H1 (cell line): ENCODE measurements around the gene CST5. TPM values are rescaled to one million over a fixed set of nuclear protein-coding genes. Genes with fewer than 3 reads are reported as not detected.

ENCODE experiments used
- CTCF ChIA-PET: fragments of 300-600 bp; sonication (Branson Sonifier 250); formaldehyde crosslinking; loops from one replicate; lab custom pipeline; 2021; ENCODE audit not compliant: partially characterized antibody; lab: Charles Lee
- POLR2A ChIA-PET: fragments of 300-600 bp; sonication (Branson Sonifier 250); formaldehyde crosslinking; loops from one replicate; lab custom pipeline; 2021; ENCODE audit warnings: inconsistent platforms; ENCODE audit not compliant: partially characterized antibody; lab: Charles Lee
- DNase-seq, 2 experiments: peaks; one replicate each; pipeline versions ENCODE4 v3.0.0 to v3.0.0-alpha.2; 2010 to 2022; ENCODE audit warnings: low spot score in 2 of 2, low read depth in 1 of 2, mixed read lengths in 1 of 2
- FAIRE-seq: peaks from 2 replicates; lab custom pipeline; 2011; peaks lifted over from hg19 to GRCh38; lab: Jason Lieb, UNC
- H2AFZ ChIP-seq: 2 replicates; pipeline ENCODE4 v1.8.1; 2012; ENCODE audit warnings: low read length, inconsistent platforms
- H2AK5ac ChIP-seq: 2 replicates; pipeline ENCODE4 v1.6.1; 2013; ENCODE audit warnings: low read depth, low read length
- H2BK120ac ChIP-seq: replicated peaks from 2 replicates; pipeline ENCODE3; 2013; ENCODE audit warnings: low read depth, low read length, inconsistent platforms
- H2BK12ac ChIP-seq: 2 replicates; pipeline ENCODE4 v1.6.1; 2013; ENCODE audit warnings: low read depth, low read length
- H2BK15ac ChIP-seq: 2 replicates; pipeline ENCODE4 v1.6.1; 2013; ENCODE audit warnings: low read length
- H2BK20ac ChIP-seq: 2 replicates; pipeline ENCODE4 v1.6.1; 2013; ENCODE audit warnings: low read length
- H2BK5ac ChIP-seq: 2 replicates; pipeline ENCODE4 v1.6.1; 2013; ENCODE audit warnings: low read depth, low read length
- H3K14ac ChIP-seq: 2 replicates; pipeline ENCODE4 v1.6.1; 2013; ENCODE audit warnings: inconsistent platforms; ENCODE audit not compliant: insufficient read length
- H3K18ac ChIP-seq: 2 replicates; pipeline ENCODE4 v1.6.1; 2013; ENCODE audit warnings: low read length; ENCODE audit errors: extremely low read depth
- H3K23ac ChIP-seq: 2 replicates; pipeline ENCODE4 v1.6.1; 2013; ENCODE audit warnings: inconsistent platforms; ENCODE audit not compliant: insufficient read length
- H3K23me2 ChIP-seq: 2 replicates; pipeline ENCODE4 v1.6.1; 2013; ENCODE audit warnings: low read depth, low read length
- H3K27ac ChIP-seq: 2 replicates; pipeline ENCODE4 v1.6.1; 2011; ENCODE audit warnings: low read depth, low read length, inconsistent platforms
- H3K27me3 ChIP-seq, 4 experiments: replicated peaks in 1 of 4; 1 replicate in 1 of 4; 2 replicates in 3 of 4; pipeline versions ENCODE4 v1.6.1 to v1.8.1; 2011 to 2013; ENCODE audit warnings: low read length in 3 of 4, mild to moderate bottlenecking in 3 of 4, inconsistent platforms in 2 of 4, mixed read lengths in 2 of 4, moderate library complexity in 1 of 4; ENCODE audit not compliant: control insufficient read depth in 3 of 4, insufficient read depth in 3 of 4; ENCODE audit errors: extremely low read depth in 1 of 4
- H3K36me3 ChIP-seq, 4 experiments: 2 replicates each; pipeline versions ENCODE4 v1.6.1 to v1.8.1; 2011 to 2013; ENCODE audit warnings: mild to moderate bottlenecking in 4 of 4, low read length in 3 of 4, moderate library complexity in 2 of 4, control low read depth in 1 of 4, inconsistent platforms in 1 of 4; ENCODE audit not compliant: insufficient read depth in 4 of 4, control insufficient read depth in 2 of 4
- H3K4ac ChIP-seq: replicated peaks from 2 replicates; pipeline ENCODE3; 2013; ENCODE audit warnings: low read length, low read depth, mixed read lengths, inconsistent platforms; ENCODE audit not compliant: insufficient read length
- H3K4me1 ChIP-seq, 4 experiments: replicated peaks in 1 of 4; 1 replicate in 1 of 4; 2 replicates in 3 of 4; pipeline versions ENCODE4 v1.6.1 to v1.8.1; 2011 to 2013; ENCODE audit warnings: low read length in 3 of 4, inconsistent platforms in 2 of 4, mixed read lengths in 1 of 4; ENCODE audit not compliant: insufficient read depth in 4 of 4, control insufficient read depth in 3 of 4
- H3K4me2 ChIP-seq, 2 experiments: 2 replicates each; pipeline versions ENCODE4 v1.6.1 to v1.8.1; 2011 to 2013; ENCODE audit warnings: low read depth in 2 of 2, low read length in 2 of 2, control low read depth in 1 of 2, inconsistent platforms in 1 of 2, mild to moderate bottlenecking in 1 of 2; ENCODE audit not compliant: insufficient read depth in 1 of 2
- H3K4me3 ChIP-seq, 4 experiments: fragments of 200-600, 300-600 bp in 1 of 4; sonication (generic), shearing (Covaris generic), sonication (Bioruptor Twin) in 1 of 4; 2 replicates each; pipeline versions ENCODE4 v1.5.1 to v1.8.1; 2011 to 2016; ENCODE audit warnings: low read length in 4 of 4, low read depth in 3 of 4, control low read depth in 2 of 4, inconsistent platforms in 2 of 4, mild to moderate bottlenecking in 2 of 4, mixed read lengths in 1 of 4, moderate library complexity in 1 of 4; ENCODE audit not compliant: insufficient read depth in 2 of 4; ENCODE audit errors: extremely low read depth in 1 of 4
- H3K56ac ChIP-seq: replicated peaks from 2 replicates; pipeline ENCODE3; 2013; ENCODE audit warnings: low read depth, mild to moderate bottlenecking, mixed read lengths, low read length, inconsistent platforms; ENCODE audit not compliant: insufficient read length
- H3K79me1 ChIP-seq: 2 replicates; pipeline ENCODE4 v1.6.1; 2013; ENCODE audit warnings: low read depth, low read length, control low read depth
- H3K79me2 ChIP-seq, 2 experiments: 2 replicates each; pipeline versions ENCODE4 v1.6.1 to v1.8.1; 2012 to 2013; ENCODE audit warnings: low read length in 2 of 2, mild to moderate bottlenecking in 2 of 2, inconsistent platforms in 1 of 2; ENCODE audit not compliant: insufficient read depth in 2 of 2, control insufficient read depth in 1 of 2
- H3K9ac ChIP-seq, 4 experiments: replicated peaks in 1 of 4; 1 replicate in 1 of 4; 2 replicates in 3 of 4; pipeline versions ENCODE4 v1.6.1 to v1.8.1; 2011 to 2013; ENCODE audit warnings: low read depth in 3 of 4, low read length in 3 of 4, control low read depth in 2 of 4, mild to moderate bottlenecking in 2 of 4, moderate library complexity in 2 of 4, inconsistent platforms in 1 of 4; ENCODE audit errors: extremely low read depth in 1 of 4
- H3K9me3 ChIP-seq, 2 experiments: 2 replicates each; pipeline versions ENCODE4 v1.6.1 to v1.8.1; 2012 to 2013; ENCODE audit warnings: mild to moderate bottlenecking in 2 of 2, moderate library complexity in 2 of 2, control low read depth in 1 of 2, inconsistent platforms in 1 of 2, low read depth in 1 of 2, low read length in 1 of 2, mixed read lengths in 1 of 2; ENCODE audit not compliant: insufficient read depth in 2 of 2
- H4K20me1 ChIP-seq, 2 experiments: replicated peaks in 1 of 2; 2 replicates each; pipeline versions ENCODE3 to v1.8.1; 2011 to 2013; ENCODE audit warnings: inconsistent platforms in 2 of 2, low read length in 2 of 2, mild to moderate bottlenecking in 1 of 2; ENCODE audit not compliant: insufficient read depth in 2 of 2, control insufficient read depth in 1 of 2
- H4K5ac ChIP-seq: 2 replicates; pipeline ENCODE4 v1.6.1; 2013; ENCODE audit warnings: low read length, low read depth, mixed read lengths, inconsistent platforms; ENCODE audit not compliant: insufficient read length
- H4K8ac ChIP-seq: 2 replicates; pipeline ENCODE4 v1.8.0; 2013; ENCODE audit warnings: mild to moderate bottlenecking, moderate library complexity, low read length, inconsistent platforms; ENCODE audit not compliant: insufficient read depth; ENCODE audit errors: extremely low read depth
- H4K91ac ChIP-seq: replicated peaks from 2 replicates; pipeline ENCODE3; 2013; ENCODE audit warnings: low read length, mixed read lengths, inconsistent platforms; ENCODE audit not compliant: insufficient read length
- E2F6 ChIP-seq: IDR thresholded peaks from 2 replicates; pipeline ENCODE4 v1.6.1; 2012; ENCODE audit warnings: inconsistent platforms
- EGR1 ChIP-seq: IDR thresholded peaks from 2 replicates; pipeline ENCODE4 v1.6.1; 2011; ENCODE audit warnings: low read depth, low read length, borderline replicate concordance
- FOSL1 ChIP-seq: IDR thresholded peaks from 2 replicates; pipeline ENCODE4 v1.6.1; 2011; ENCODE audit warnings: mild to moderate bottlenecking, low read depth, low read length, moderate library complexity; ENCODE audit not compliant: insufficient read depth
- HDAC2 ChIP-seq, 2 experiments: fragments of 300-600 bp in 1 of 2; sonication (generic) in 1 of 2; IDR thresholded peaks; 2 replicates each; pipeline ENCODE4 v1.6.1; 2011 to 2012; ENCODE audit warnings: low read depth in 2 of 2, low read length in 2 of 2, mild to moderate bottlenecking in 2 of 2, moderate library complexity in 2 of 2, borderline replicate concordance in 1 of 2, inconsistent platforms in 1 of 2
- JUN ChIP-seq: IDR thresholded peaks from 2 replicates; pipeline ENCODE4 v1.6.1; 2011; ENCODE audit warnings: low read depth, mild to moderate bottlenecking, improper control_type of control experiment, low read length
- KDM4A ChIP-seq: IDR thresholded peaks from one replicate; pipeline ENCODE4 v1.7.1; 2012; ENCODE audit warnings: low read depth, mild to moderate bottlenecking, moderate library complexity, low read length, inconsistent platforms; ENCODE audit not compliant: severe bottlenecking
- NANOG ChIP-seq: IDR thresholded peaks from 2 replicates; pipeline ENCODE4 v1.6.1; 2011; ENCODE audit warnings: low read length, low read depth, mild to moderate bottlenecking, inconsistent platforms; ENCODE audit not compliant: insufficient read depth, poor library complexity, severe bottlenecking
- YY1 ChIP-seq: IDR thresholded peaks from 2 replicates; pipeline ENCODE4 v1.6.1; 2011; ENCODE audit warnings: low read depth, mild to moderate bottlenecking, low read length
- ZNF274 ChIP-seq: IDR thresholded peaks from 2 replicates; pipeline ENCODE4 v1.7.0; 2012; ENCODE audit warnings: low read length, borderline replicate concordance; ENCODE audit errors: extremely low read depth
- WGBS, 2 experiments: shearing (Covaris generic) in 1 of 2; methylation state at CpG; one replicate each; pipeline versions ENCODE4 v1.1.6 to v1.1.7; 2013 to 2015; ENCODE audit warnings: low lambda C conversion rate in 2 of 2, mixed read lengths in 2 of 2, inconsistent platforms in 1 of 2, low coverage in 1 of 2, missing lambda C conversion rate in 1 of 2; ENCODE audit not compliant: insufficient replicate concordance in 2 of 2, insufficient coverage in 1 of 2, insufficient read length in 1 of 2; ENCODE audit errors: extremely low coverage in 1 of 2, missing lambda C conversion rate in 1 of 2; 5-methylcytosine and 5-hydroxymethylcytosine counted together
- polyA plus RNA-seq, 7 experiments: library from polyadenylated mRNA; depleted of rRNA in 3 of 7; stranded (reverse) in 5 of 7; unstranded in 2 of 7; fragments of >200 nt in 5 of 7; fragments of 200-250 nt in 2 of 7; gene quantifications; 1 replicate in 5 of 7; 2 replicates in 1 of 7; 4 replicates in 1 of 7; pipeline versions ENCODE4 v1.2.1 to v1.2.3, GENCODE V29; 2011 to 2013; ENCODE audit warnings: missing spikeins in 2 of 7, mixed read lengths in 2 of 7
- total RNA-seq: library from RNA; stranded (reverse); fragmentation: NEBNext Ultra II Directional; extraction: Animal tissue kit (Norgen Biotek cat#: 25700); gene quantifications from 2 replicates; pipeline ENCODE4 v1.2.1, GENCODE V29; 2021

Gene CST5
- total and polyA plus RNA-seq, 2 of the 8 experiments (the other 6 are each of a cell fraction or from before 2014, with no cell fraction given) = not detected

GRCh38 chr20:23924751-23925150 lies 45.2 kb upstream of the CST5 start:
- Histone ChIP-seq H3K4me3 (no peak overlapping the region), H3K4ac (no peak overlapping the region), H3K4me1 (peaks cover 0 to 4% (median 0%) of the 10 kb centered on the region in 4 experiments; a peak in 1 of 7 replicates), H3K36me3 (no peaks in the 10 kb centered on the region), H3K18ac (no peak overlapping the region), H2BK20ac (no peak overlapping the region), H2AK5ac (no peak overlapping the region), H2BK15ac (no peak overlapping the region), H3K14ac (no peak overlapping the region), H2BK12ac (no peak overlapping the region), H3K27me3 (no peaks in the 10 kb centered on the region), H2BK5ac (no peak overlapping the region), H3K79me1 (no peaks in the 10 kb centered on the region), H4K5ac (no peak overlapping the region), H3K23me2 (no peaks in the 10 kb centered on the region; the same call in 1 of the 2 replicates)
- POLR2A ChIA-PET = no interaction called here
- WGBS, 2 experiments = 100% methylated on average over 2 of the region's 2 CpGs; no CpG with 5 or more reads in 1 of the 2 experiments
- CTCF ChIA-PET = interaction anchor here (0.7 to 4.5 kb wide), 4 partner anchors 10 to 36 kb away, joined by 3 to 24 read pairs (median 4); no protein-coding TSS in a partner anchor
- TF ChIP-seq ZNF274 (no peak), KDM4A (no peak), E2F6 (no peak), NANOG (no peak), EGR1 (no peak), HDAC2 (IDR thresholded peaks at IDR 0.05; ENCODE audit: borderline replicate concordance in 1 of 2, low read depth in 2 of 2, low read length in 2 of 2) (no peak), JUN (no peak), FOSL1 (no peak), YY1 (no peak)
- TF ChIP-seq, all 59 proteins: peak for 0
- Histone ChIP-seq H4K20me1 (no peaks in the 10 kb centered on the region), H3K9me3 (no peaks in the 10 kb centered on the region), H3K56ac (no peak overlapping the region), H3K9ac (no peak overlapping the region), H2AFZ (no peak overlapping the region), H4K8ac (no peak overlapping the region), H3K4me2 (no peak overlapping the region), H3K79me2 (no peaks in the 10 kb centered on the region), H2BK120ac (no peak overlapping the region), H3K27ac (no peak overlapping the region), H4K91ac (no peak overlapping the region), H3K23ac (no peak overlapping the region)
- no peak for DNase-seq
- no peak for FAIRE-seq
